Thymus (tissue), 11 donors: ENCODE measurements around the gene WDR86. TPM values are rescaled to one million over a fixed set of nuclear protein-coding genes. Genes with fewer than 3 reads are reported as not detected.

ENCODE experiments used
- DNase-seq, 9 donors: peaks; one replicate each; pipeline ENCODE4 v3.0.0-alpha.2; 2013; ENCODE audit warnings: low spot score in 9 of 9, low read depth in 6 of 9, missing footprints in 1 of 9
- H3K27ac ChIP-seq, 2 donors: one replicate each; pipeline ENCODE4 v1.5.1; 2013; ENCODE audit warnings: control low read depth in 1 of 2, low read depth in 1 of 2, low read length in 1 of 2, mild to moderate bottlenecking in 1 of 2, moderate library complexity in 1 of 2
- H3K27me3 ChIP-seq, 2 donors: one replicate each; pipeline ENCODE4 v1.5.1; 2013; ENCODE audit warnings: low read length in 1 of 2; ENCODE audit not compliant: control insufficient read depth in 2 of 2, insufficient read depth in 1 of 2
- H3K36me3 ChIP-seq, 2 donors: one replicate each; pipeline ENCODE4 v1.5.1; 2013; ENCODE audit warnings: low read length in 1 of 2, mild to moderate bottlenecking in 1 of 2, moderate library complexity in 1 of 2; ENCODE audit not compliant: control insufficient read depth in 2 of 2, insufficient read depth in 2 of 2
- H3K4me1 ChIP-seq, 2 donors: one replicate each; pipeline ENCODE4 v1.5.1; 2013; ENCODE audit warnings: low read length in 2 of 2; ENCODE audit not compliant: control insufficient read depth in 2 of 2, insufficient read depth in 2 of 2
- H3K4me3 ChIP-seq, 2 donors: one replicate each; pipeline ENCODE4 v1.5.1; 2013; ENCODE audit warnings: low read length in 2 of 2, control low read depth in 1 of 2, mild to moderate bottlenecking in 1 of 2
- H3K9me3 ChIP-seq, 2 donors: one replicate each; pipeline ENCODE4 v1.5.1; 2013; ENCODE audit warnings: low read length in 1 of 2, mild to moderate bottlenecking in 1 of 2; ENCODE audit not compliant: control insufficient read depth in 2 of 2, insufficient read depth in 1 of 2
- WGBS: extraction: QIAGEN DNeasy Blood & Tissue Kit; methylation state at CpG from one replicate; pipeline ENCODE4 v1.1.7; 2013; 5-methylcytosine and 5-hydroxymethylcytosine counted together
- polyA plus RNA-seq: library from polyadenylated mRNA; stranded (reverse); fragments of 200-250 nt; gene quantifications from one replicate; pipeline ENCODE4 v1.2.3, GENCODE V29; 2013
- total RNA-seq: library from RNA; stranded (reverse); fragments of 120-200 nt; gene quantifications from one replicate; pipeline ENCODE4 v1.2.4, GENCODE V29; 2013
- donor health status: healthy.

The WDR86 gene
- total and polyA plus RNA-seq, 2 donors = 1.3 to 5.0 TPM

DNA sequence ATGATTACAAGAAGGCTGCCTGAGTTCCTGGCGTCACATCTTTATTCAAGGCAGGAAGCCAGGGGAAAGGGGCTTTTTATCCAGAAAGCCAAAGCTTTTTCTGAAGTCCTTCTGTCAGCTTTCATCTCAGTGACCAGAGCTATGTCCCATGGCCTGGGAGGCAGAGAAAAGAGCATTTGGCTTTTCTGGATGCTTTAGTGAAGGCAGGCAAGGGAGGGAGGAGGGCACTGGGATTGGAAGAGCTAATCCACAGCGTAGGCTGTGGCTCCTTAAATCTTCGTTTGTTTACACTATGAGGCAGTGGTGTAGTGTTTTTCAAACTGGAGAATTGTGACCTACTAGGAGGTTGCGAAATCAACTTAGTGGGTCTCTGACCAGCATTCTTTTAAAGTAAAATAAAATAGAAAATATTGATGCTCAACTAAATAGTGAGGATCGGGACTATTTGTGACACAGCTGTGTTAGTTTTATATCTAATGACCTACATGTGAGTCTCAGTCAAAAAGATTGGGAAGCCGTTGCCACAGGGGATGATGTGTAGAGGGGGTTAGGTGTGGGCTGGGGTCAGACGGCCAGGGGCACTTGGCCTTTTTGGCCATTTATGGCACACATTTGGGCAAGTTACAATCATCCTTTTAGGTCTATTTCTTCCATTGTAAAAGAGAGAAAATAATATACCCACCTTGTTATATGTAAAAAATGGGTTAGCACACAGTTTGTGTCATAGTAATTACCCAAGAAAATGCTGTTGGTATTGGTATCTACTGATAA, 16.0 kb upstream of the WDR86 start:
- Histone ChIP-seq H3K9me3 (peaks cover 0 to 7% of the 10 kb centered on the region in 2 donors), H3K36me3 (no peaks in the 10 kb centered on the region), H3K27ac (no peak overlapping the region), H3K27me3 (peaks cover 0 to 10% of the 10 kb centered on the region in 2 donors), H3K4me1 (peaks cover 35 to 44% of the 10 kb centered on the region in 2 donors), H3K4me3 (no peak overlapping the region)
- WGBS = 90% methylated on average over 7 of the region's 7 CpGs
- DNase-seq = no peak

DNA sequence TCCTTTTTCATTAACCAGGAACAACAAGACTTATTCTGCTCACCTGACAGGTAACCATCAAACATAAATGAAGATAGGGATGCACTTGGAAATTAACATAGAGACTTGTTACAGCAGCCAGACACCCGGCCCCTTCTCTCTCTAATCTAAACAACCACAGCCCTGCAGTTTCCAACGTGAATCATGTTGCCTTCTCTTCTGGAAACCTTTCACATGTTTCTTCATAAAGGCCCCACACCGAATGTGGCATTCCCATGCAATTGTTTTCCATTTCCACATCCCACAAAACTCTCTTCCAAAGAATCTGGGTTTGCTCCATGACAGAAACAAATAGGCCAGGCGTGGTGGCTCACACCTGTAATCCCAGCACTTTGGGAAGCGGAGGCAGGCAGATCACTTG, 15.0 kb upstream of the WDR86 start:
- Histone ChIP-seq H3K27ac (no peak overlapping the region), H3K36me3 (no peaks in the 10 kb centered on the region), H3K4me3 (no peak overlapping the region), H3K27me3 (peaks cover 0 to 10% of the 10 kb centered on the region in 2 donors), H3K9me3 (peaks cover 0 to 16% of the 10 kb centered on the region in 2 donors), H3K4me1 (peaks cover 25 to 41% of the 10 kb centered on the region in 2 donors)
- no peak for DNase-seq
- WGBS = 95% methylated on average over 5 of the region's 5 CpGs

- no peak overlapping the region for H3K27ac ChIP-seq
- no peak overlapping the region for H3K4me3 ChIP-seq
- WGBS = 97% methylated on average over 5 of the region's 5 CpGs
- H3K9me3 ChIP-seq = peaks cover 0 to 16% of the 10 kb centered on the region in 2 donors
- no peak for DNase-seq
- H3K36me3 ChIP-seq = no peaks in the 10 kb centered on the region
- H3K27me3 ChIP-seq = peaks cover 0 to 10% of the 10 kb centered on the region in 2 donors
- peaks cover 17 to 33% of the 10 kb centered on the region in 2 donors for H3K4me1 ChIP-seq
Observed at GRCh38 chr7:151423936-151424335, 14.1 kb upstream of the WDR86 start.

- no peak for DNase-seq
- Histone ChIP-seq H3K36me3 (no peaks in the 10 kb centered on the region), H3K4me1 (peaks cover 10 to 26% of the 10 kb centered on the region in 2 donors), H3K27ac (no peak overlapping the region), H3K4me3 (no peak overlapping the region), H3K27me3 (peaks cover 0 to 10% of the 10 kb centered on the region in 2 donors), H3K9me3 (peaks cover 2 to 16% of the 10 kb centered on the region in 2 donors)
- 92% methylated on average over 7 of the region's 7 CpGs for WGBS
Observed at GRCh38 chr7:151423226-151423625, 13.4 kb upstream of the WDR86 start.

DNA sequence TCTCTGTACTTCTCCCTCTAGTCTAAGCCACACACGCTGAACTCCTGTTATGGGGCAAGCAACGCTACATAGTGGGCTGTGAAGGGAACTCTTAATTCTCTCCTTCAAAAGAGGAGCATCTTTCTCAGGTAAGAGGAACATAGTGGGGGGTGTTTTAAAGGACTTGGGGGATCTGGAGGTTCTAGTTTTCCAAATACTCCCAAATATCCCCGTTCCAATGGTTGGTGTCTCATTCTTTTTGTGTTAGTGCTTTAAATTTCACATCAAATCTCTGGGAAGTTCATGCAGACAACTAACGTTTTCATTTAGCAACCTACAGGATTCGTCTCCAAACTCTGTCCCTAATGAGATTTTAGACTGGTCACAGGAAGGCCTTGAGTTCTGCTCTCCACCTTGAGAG, 12.4 kb upstream of the WDR86 start:
- DNase-seq = no peak
- WGBS = 95% methylated on average over 5 of the region's 5 CpGs
- H3K36me3 ChIP-seq = no peaks in the 10 kb centered on the region
- H3K9me3 ChIP-seq = peaks cover 2 to 16% of the 10 kb centered on the region in 2 donors
- no peak overlapping the region for H3K27ac ChIP-seq
- peaks cover 0 to 15% of the 10 kb centered on the region in 2 donors for H3K4me1 ChIP-seq
- H3K27me3 ChIP-seq = peaks cover 0 to 14% of the 10 kb centered on the region in 2 donors
- no peak overlapping the region for H3K4me3 ChIP-seq

- peaks cover 0 to 30% of the 10 kb centered on the region in 2 donors for H3K27me3 ChIP-seq
- no peak overlapping the region for H3K27ac ChIP-seq
- H3K36me3 ChIP-seq = no peaks in the 10 kb centered on the region
- H3K4me3 ChIP-seq = no peak overlapping the region
- WGBS = 60% methylated on average over 5 of the region's 5 CpGs
- peaks cover 2 to 14% of the 10 kb centered on the region in 2 donors for H3K9me3 ChIP-seq
- peak in 1 of 9 donors; percentile 48 for DNase-seq
- peaks cover 0 to 14% of the 10 kb centered on the region in 2 donors for H3K4me1 ChIP-seq
Observed at GRCh38 chr7:151420144-151420543, 10.3 kb upstream of the WDR86 start.

GRCh38 chr7:151416941-151417315, 7.1 kb upstream of the WDR86 start:
- no peak overlapping the region for H3K27ac ChIP-seq
- DNase-seq = no peak
- H3K36me3 ChIP-seq = no peaks in the 10 kb centered on the region
- H3K9me3 ChIP-seq = peaks cover 2 to 14% of the 10 kb centered on the region in 2 donors
- WGBS = 85% methylated on average over 11 of the region's 11 CpGs
- H3K4me1 ChIP-seq = peaks cover 0 to 15% of the 10 kb centered on the region in 2 donors
- H3K27me3 ChIP-seq = peaks cover 14 to 58% of the 10 kb centered on the region in 2 donors
- no peak overlapping the region for H3K4me3 ChIP-seq

GRCh38 chr7:151416112-151416940, 6.5 kb upstream of the WDR86 start:
- H3K4me1 ChIP-seq = peaks cover 0 to 21% of the 10 kb centered on the region in 2 donors
- H3K27ac ChIP-seq = no peak overlapping the region
- H3K4me3 ChIP-seq = no peak overlapping the region
- peaks cover 20 to 61% of the 10 kb centered on the region in 2 donors for H3K27me3 ChIP-seq
- DNase-seq = no peak
- WGBS = 88% methylated on average over 10 of the region's 10 CpGs
- no peaks in the 10 kb centered on the region for H3K36me3 ChIP-seq
- H3K9me3 ChIP-seq = peaks cover 2 to 10% of the 10 kb centered on the region in 2 donors
